NCI-H2107 (cell line): ENCODE results near the gene ZNF772.
"Not testable (repeated sequence)": the region's sequence is repeated elsewhere in the genome, so short reads cannot be mapped to it uniquely, and the experiment has no call there.

Experiments
- DNase-seq: peaks from one replicate; lab custom pipeline; 2025; lab: John Stamatoyannopoulos, UW

Gene ZNF772

DNA sequence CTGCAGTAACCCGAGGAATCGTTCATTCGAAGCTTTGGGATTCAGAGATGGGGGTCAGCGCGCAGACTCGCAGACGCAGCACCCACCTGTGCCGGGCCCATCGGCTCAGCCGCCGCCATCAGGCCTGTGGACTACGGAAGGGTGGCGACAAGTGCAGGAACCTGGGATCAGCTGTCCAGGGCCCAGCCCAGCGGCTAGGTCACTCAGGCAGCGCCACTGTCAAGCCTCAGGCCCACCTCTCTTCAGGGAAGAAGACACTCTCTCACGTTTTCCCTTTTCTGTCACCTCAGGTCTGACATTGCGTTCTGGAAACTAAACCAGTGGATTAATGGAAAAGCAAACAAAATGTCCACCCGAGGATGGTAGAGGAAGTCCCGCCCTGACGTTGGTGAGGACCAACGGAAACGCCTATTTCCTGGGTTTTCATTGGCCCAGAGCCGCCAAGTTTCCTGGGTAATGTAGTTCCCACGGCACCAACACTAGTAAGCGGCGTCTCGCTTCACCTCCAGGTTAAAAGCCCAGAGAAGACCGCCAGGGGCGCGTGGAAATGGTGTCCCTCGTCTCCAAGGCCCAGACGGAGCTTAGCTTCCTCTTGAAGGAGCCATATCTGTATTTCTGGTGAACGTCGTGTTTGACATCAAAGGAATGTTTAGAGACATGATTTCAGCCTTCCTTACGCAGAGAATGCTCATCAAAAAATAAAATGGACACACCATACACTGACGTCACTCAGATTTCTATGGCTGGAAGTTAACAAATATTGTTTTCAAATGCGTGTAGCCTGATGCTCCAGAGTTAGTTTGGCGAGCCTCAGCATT is at the start of gene ZNF772:
Gene ZNF772, minus strand, starts transcription at position 376 of the 818 bp plus-strand sequence. Its CDS starts 257 bp downstream, at position 119.
- DNase-seq: peak; percentile 89

DNA sequence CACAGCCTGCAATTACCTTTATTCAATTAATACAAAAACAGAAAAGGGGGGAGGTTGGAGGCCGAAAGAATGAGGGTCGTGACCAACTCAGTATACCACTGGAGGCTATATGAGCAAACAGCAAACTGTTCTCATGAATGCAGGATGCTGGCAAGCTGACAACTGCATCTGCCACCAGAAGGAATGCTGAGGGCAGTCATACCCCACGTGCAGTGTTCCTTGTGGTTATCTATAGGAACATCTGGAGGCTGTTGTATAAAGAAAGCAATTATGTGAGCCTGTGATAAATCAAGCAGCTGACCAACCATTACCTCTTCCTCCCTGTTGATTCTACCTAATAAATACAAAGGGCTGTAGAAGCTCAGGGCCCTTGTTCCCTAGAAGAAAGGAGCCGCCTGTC is 40.7 kb upstream of the ZNF772 start:
- DNase-seq: not testable (repeated sequence)

DNA sequence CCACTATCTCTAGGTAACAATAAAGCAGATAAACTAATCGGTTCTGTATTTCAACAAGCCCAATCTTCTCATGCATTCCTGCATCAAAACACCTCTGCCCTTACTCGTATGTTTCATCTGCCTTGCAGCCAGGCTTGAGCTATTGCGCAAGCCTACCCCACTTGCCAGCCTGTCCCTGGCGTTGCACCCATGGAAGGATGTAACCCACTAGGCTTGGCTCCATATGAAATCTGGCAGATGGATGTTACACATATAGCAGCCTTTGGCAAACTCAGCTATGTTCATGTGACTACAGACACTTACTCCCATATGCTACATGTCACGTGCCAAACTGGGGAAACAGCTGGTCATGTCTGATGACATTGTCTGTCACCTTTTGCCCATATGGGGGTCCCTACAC is 37.9 kb upstream of the ZNF772 start:
- no peak for DNase-seq

DNA sequence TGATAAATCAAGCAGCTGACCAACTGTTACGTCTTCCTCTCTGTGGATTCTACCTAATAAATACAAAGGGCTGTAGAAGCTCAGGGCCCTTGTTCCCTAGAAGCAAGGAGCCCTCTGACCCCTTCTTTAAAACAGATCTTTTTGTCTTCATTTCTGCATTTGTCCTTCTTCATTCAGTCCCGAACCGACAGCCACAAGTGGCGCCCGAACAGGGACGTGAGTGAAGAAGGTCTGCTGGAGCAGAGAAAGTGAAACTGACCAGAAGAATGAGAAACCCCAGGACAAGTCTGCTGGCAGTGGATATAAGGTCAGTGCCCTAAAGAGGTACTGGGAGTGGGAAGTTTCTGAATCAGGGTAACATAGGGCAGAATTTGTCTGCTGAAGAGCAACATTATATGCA is 35.5 kb upstream of the ZNF772 start:
- no peak for DNase-seq

DNA sequence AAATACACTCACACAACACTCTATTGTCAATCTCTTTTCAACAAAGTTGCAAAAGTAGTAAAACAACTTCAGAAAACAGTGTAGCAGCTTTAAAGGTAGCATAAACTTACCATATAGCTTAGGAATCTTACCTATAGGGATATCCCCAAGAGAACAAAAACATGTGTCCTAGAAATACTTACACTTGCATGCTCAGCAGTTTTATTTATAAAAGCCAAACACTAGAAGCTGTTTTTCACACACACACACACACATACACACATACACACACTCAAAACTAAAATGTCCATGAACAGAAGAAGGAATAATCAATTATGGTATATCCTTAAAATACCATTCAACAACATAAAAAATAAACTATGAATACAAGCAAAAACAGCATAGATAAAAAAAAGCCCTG is 34.1 kb upstream of the ZNF772 start:
- DNase-seq: no peak

DNA sequence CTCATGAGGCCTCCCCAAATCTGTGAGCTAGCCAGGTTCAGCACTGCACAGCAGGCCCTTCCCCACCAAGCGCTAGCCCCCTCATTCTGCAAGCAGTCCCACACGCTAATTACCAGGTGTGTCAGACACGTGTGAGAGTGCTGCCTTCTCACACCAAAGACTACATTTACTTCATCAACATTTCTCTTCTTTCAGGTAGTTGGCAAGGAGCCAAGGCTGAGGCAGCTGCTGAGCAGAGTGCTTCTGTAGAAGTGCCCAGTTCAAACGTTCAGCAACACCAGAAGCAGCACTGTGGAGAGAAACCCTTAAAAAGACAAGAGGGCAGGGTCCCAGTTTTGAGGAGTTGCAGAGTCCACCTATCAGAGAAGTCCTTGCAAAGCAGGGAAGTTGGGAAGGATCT is 28.8 kb upstream of the ZNF772 start:
- DNase-seq: no peak

DNA sequence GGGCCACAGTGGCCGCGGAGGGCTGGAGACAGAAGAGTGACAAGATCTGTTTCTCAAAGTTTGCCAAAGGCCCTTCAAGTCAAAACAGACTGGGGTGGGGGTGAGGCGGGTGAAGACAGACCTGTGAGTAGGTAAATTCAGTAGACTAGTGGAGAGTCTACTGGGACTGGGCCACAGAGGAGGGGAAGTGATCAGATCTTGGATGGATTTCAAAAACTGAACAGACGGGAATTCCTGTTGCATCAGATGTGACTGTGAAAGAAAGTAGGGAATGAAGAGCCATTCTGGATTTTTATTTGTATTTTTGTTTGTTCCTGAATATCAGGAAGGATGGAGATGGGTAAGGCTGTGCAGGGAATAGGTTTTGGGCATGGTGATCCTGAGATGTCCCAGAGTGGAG is 23.0 kb upstream of the ZNF772 start:
- DNase-seq: not testable (repeated sequence)

DNA sequence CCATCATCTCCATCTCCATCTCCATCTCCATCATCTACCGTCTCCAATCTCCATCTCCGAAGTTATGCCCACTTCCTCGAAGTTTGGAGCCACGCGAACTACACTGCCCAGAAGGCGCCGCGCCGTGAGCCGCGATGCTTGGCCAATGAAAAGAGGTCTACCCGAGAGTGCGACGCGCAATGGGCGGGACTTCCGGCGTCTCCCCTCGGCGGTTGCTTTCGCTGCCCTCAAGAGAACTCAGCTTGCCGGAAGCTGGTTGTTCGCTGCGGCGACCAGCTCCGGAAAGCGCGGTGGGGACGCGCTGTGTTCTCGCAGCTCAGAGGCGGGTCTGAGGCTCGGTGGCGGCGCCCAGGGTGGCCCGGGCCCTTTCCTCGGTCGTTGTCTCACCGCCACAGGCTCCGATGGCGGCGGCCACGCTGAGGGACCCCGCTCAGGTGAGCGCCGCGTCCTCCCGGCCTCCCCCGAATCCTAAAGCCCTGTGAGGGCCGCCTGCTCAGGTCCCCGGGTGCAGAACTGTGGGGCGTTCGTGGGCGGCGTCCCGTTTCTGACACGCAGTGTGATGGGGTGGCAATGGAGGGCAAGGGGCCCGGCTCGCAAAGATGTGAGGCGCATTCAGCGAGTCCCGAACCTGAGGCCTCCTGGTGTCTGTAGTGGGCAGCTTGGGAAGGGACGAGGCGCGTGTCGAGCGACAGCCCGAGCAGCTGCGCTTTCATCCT is 22.5 kb upstream of the ZNF772 start, which contains the start of gene ZNF773:
Gene ZNF773, plus strand, starts transcription at position 259 of the 716 bp plus-strand sequence. Its CDS starts 143 bp downstream, at position 402.
- peak; percentile 86 for DNase-seq

DNA sequence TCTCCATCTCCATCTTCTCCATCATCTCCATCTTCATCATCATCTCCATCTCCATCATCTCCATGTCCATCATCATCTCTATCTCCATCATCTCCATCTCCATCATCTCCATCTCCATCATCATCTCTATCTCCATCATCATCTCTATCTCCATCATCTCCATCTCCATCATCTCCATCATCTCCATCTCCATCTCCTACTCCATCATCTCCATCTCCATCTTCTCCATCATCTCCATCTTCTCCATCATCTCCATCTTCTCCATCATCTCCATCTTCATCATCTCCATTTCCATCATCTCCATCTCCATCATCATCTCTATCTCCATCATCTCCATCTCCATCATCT is 21.9 kb upstream of the ZNF772 start:
- not testable (repeated sequence) for DNase-seq

DNA sequence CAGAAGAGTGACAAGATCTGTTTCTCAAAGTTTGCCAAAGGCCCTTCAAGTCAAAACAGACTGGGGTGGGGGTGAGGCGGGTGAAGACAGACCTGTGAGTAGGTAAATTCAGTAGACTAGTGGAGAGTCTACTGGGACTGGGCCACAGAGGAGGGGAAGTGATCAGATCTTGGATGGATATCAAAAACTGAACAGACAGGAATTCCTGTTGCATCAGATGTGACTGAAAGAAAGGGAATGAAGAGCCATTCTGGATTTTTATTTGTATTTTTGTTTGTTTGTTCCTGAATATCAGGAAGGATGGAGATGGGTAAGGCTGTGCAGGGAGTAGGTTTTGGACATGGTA is 10.9 kb upstream of the ZNF772 start:
- not testable (repeated sequence) for DNase-seq

DNA sequence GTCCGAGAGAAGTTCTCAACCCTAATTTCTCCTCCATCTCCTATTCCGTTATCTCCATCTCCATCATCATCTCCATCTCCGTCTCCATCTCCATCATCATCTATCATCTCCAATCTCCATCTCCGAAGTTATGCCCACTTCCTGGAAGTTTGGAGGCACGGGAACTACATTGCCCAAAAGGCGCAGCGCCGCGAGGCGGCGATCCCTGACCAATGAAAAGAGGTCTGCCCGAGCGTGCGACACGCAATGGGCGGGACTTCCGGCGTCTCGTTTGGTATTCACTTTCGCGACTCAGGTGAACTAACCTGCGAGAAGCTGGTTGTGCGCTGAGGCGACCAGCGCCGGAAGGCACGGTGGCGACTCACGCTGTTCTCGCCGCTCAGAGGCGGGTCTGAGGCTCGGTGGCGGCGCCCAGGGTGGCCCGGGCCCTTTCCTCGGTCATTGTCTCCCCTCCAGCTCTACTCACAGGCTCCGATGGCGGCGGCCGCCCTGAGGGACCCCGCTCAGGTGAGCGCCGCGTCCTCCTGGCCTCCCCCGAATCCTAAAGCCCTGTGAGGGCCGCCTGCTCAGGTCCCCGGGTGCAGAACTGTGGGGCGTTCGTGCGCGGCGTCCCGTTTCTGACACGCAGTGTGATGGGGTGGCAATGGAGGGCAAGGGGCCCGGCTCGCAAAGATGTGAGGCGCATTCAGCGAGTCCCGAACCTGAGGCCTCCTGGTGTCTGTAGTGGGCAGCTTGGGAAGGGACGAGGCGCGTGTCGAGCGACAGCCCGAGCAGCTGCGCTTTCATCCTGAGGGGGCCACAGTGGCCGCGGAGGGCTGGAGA is 10.3 kb upstream of the ZNF772 start, which contains the start of gene ZNF419:
Gene ZNF419, plus strand, starts transcription at position 274 of the 822 bp plus-strand sequence. Its CDS starts 201 bp downstream, at position 475.
- peak; percentile 92 for DNase-seq

DNA sequence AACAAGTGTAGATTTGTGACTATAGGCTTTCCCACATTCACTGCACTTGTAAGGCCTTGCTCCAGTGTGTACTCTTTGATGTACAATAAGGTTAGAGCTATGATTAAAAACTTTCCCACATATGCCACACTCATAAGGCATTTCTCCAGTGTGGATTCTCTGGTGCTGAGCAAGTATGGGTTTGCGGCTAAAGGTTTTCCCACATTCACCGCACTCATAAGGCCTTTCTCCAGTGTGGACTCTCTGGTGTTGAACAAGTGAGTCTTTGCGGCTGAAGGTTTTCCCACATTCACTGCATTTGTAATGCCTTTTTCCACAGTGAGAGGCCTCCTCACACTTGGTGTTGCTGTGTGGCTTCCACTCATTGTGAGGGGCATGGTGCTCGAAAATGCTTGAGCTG is 3.7 kb downstream of the ZNF772 start:
- DNase-seq: no peak

DNA sequence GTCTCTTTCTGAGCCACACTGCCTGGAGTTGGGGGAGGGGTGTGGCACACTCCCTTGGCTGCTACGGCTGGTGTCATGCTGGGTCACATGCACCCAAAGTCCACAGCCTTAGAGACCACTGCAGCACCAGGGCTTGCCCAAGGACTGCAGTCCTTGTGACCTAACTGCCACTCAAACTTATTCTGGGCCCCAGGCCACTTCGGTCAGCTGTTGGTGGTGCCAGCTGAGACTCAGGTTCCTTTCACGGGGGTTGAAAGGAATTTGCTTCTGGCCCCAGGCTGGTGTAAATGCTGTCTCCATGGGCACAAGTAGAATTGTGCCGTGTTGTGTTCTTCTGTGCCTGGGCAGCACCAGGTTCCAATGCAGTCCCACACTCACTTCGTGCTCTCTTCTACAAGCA is 10.9 kb downstream of the ZNF772 start:
- DNase-seq: no peak

DNA sequence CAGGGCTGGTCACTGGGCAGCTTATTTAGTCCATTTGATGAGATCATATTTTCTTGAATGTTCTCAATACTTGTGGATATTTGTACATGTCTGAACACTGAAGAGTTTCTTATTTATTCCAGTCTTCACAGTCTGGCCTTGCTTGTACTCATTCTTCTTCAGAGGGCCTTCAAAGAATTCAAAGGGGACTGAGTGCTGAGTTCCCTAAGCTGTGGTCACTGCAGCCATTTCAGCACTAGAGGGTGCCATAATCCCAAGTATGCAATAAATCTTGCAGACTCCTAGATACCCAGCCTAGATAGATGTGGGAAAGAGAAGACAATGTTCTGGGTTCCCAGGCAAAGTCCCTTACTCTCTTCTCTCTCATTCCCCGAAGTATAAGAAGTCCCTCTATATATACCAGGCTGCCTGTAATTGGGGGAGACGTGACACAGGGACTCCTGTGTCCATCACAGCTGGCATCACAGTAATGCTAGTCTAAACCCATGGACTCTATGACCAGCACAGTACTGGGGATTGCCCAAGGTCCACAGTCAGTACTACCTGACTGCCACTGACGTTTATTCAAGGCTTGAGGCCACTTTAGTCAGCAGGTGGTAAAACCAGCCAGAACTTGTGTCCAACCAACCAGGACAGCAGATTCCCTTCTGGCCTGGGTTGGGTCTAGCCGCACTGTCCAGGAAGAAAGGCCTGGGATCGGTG is 11.5 kb downstream of the ZNF772 start:
- no peak for DNase-seq

DNA sequence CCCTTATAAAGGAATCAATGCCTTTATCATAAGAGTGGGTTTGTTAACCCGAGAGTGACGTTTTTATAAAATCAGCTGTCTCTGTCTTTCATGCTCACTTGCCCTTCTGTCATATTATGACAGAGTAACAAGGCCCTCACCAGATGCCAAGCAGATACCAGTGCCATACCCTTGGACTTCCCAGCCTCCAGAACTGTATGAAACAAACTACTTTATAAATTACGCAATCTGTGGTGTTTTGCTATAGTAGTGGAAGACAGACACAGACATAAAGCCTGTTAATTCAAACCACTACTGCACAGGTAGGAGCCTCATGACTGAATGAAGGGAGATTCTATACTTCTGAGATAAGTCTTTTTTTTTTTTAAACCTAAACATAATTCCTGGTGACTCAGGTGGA is 25.1 kb downstream of the ZNF772 start:
- no peak for DNase-seq

DNA sequence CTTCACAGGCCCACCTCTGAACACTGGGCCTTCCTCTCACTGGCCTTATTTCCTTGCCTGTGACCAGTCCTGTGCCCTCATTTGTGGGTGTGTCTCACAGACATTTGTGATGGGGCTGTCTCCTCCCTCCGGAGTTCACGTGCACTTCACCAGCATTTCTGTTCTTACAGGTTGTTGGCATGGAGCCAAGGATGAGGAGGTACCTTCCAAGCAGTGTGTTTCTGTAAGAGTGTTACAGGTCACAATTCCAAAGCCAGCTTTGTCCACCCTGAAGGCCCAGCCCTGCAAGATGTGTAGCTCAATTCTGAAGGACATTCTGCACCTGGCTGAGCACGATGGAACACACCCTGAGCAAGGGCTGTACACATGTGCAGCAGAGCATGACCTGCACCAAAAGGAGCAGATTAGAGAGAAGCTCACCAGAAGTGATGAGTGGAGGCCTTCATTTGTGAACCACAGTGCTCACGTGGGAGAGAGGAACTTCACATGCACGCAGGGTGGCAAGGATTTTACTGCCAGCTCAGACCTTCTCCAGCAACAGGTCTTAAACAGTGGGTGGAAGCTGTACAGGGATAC is 34.2 kb downstream of the ZNF772 start:
- no peak for DNase-seq

DNA sequence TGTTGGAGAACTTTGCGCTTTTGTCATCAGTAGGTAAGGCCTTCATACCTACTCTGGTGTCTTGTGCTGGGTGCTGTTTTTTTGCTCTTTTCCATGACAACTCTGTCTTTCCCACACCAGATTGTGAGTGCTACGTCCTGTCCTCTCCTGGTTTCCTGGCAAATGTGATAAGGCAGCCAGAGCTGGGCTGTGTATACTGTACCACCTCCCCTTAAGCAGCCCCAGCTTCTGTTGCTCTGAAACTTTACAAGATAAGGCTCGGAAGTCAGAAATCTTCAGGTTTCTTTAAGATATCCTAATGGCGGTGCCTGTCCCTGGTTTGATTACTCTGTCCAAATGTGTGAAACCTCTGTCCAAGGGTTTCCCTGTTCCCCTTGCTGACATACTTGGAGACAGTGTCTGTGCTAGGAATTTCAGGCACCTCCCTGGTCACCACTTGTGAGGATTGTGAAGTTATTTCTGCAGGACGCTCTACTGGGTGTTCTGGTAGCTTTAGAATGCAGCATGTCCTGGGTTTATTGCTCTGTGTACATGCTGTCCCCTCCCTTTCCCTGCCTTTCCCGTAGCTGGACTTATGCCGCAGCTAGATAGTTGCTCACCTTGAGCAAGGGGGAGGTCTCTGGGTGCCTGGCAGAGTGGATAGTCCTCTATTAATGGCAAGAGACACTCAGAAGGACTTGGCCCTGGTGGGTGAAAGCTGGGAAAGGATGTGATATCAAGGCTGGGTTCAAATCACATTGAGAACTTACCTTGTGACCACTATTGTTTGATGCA is 35.2 kb downstream of the ZNF772 start:
- DNase-seq: no peak

DNA sequence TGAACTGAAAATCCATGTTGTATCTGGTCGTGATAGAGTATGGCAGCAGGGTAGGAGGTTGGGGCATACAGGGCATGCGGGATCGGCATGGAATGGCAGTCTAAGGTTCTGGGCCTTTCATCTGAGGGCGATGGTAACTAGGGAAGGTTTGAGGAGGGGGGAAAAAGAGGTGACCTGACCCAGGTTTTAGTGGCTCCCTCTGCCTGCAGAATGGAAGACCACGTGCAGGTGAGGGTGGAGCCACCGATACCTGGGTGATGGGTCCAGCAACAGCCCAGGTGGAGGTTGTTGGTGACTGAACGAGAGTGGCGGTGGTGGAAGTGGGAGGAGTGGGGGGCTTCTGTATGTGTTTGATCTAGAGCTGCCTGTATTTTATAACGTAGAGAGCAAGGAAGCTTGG is 38.4 kb downstream of the ZNF772 start:
- DNase-seq: no peak

DNA sequence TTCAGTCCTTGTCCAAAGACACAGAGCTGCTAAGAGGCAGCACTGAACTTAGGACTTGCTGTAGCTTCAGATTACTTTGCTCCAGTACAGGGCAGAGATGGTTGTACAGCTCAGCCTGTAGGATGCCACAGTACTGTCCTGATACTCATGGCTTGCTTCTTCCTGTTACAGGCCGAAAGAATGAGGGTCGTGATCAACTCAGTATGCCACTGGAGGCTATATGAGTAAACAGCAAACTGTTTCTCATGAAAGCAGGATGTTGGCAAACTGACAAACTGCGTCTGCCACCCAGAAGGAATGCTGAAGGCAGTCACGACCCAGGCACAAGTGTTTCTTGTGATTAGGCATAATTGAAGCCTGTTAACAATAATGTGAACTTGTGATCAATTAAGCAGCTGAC is 39.4 kb downstream of the ZNF772 start:
- DNase-seq: no peak

DNA sequence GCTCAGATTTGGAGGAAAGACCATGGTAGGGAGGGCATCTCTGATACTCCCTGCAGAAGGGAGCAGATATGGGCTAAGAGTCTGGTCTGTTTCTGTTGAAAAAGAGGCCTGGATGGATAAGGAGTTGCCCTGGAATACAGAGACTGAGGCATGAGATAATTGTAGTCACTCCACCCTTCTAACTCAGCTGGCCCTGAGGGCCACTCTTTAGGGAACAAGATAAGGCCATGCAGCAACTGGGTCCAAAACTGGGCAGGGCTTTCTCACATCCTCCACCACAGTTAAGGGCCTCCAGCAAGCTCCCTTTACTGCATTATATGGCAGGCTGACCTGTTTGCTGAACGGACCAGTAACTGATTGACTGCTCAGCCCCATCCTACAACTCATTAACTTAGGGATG is 40.9 kb downstream of the ZNF772 start:
- no peak for DNase-seq
